ELF-1 (cell line): Measurements from ENCODE around the gene TAF7L.
A peak's percentile ranks its signal among the peaks of the same experiment; 100 is the strongest.

ENCODE experiments used
- DNase-seq: peaks from one replicate; pipeline ENCODE4 v3.0.0-alpha.2; 2016; ENCODE audit warnings: low read depth, low spot score

TAF7L gene

DNA sequence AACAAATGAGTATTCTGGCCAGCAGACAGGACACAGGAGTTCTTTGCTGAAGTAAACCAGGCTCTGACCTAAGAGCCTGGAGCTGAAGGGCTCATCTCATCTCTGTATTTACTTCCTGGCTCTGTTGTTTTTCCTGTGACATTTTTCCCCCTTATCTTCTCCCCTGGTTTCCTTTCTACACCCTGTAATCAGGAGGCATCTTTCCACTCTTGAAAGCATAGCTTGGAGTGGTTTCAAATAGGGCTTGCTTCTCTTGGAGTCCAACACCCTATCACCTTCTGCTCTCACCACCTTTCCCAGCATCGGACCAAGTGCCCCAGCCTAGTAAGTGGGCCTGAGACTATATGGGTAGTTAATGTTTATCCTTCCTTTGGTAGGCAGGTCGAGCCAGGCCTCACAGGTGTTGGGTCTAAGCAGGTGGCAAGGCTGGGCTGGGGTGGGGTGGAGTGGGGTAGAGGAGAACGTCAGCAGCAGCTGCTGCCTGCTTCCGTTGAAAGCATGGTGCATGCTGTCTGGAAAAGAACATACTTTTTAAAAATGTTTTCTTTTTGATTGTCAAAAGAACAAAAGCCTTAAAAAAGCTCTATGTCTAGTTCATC is 70.4 kb downstream of the TAF7L start:
- no peak for DNase-seq

DNA sequence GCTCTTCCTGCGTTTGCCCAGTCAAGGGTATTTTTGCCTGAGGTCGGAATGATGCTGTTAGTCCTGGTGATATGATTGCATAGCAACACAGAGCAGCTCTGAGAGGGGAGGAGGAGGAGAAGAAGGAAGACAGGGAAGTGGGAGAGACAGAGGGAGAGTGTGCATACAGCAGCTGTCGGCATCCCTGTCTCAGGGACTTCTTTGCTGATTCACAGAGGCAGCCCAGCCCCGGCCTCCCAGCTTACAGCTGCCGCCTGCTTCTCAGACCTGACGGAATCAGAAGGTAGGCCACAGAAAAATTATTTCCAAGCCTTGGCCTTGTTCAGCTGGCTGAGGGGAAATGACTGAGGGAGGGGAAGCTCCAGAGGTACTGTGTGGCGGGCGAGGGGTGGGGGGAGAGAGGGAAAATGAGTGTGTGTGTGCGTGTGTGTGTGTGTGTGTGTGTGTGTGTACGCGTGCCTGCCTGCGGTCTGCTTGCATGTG is 71.2 kb downstream of the TAF7L start:
- peak; percentile 40 for DNase-seq

DNA sequence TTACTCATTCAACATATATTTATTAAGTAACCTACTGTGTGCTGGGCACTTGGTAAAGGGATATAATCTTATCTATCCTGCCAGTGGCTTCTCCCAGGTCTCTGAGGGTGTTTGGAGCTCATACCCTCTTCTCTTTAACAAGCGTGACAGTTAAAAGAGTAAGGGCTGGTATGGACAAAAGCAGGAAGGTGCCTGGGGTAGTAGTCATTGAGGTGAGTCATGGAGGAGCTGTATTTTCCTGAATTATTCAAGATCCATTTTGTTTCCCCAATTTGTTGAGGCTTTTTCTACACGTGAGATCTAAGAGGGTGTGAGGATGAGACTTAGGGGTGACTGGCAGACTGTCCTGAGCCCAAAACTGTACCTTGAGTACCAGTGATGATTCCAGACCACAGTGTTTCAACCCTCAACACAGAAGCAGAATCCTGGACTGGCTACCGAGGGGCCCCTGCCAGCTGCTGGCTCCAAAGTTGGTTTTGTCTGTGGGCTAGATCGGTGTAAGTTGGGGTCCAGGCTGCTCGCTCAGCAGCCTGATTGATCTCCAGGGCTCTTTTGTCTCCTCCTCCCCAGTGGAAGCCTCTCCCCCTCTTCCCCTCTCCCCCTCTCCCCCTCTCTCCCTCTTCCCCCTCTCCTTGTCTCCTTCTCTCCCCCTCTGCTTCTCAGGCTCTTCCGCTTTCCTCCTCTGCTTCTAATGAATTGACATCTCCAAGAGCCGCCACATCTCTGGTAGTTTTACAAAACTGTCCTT is 71.8 kb downstream of the TAF7L start, which contains the start of gene DRP2:
Gene DRP2, plus strand, starts transcription at position 671 of the 748 bp plus-strand sequence. CDS start 11,862 bp downstream, outside the sequence.
- no peak for DNase-seq
